ENCODE results near the gene FEM1C. TPM values are rescaled to one million over a fixed set of nuclear protein-coding genes. Genes with fewer than 3 reads are reported as not detected.
A peak's percentile ranks its signal among the peaks of the same experiment; 100 is the strongest.

Gene FEM1C, protein sequence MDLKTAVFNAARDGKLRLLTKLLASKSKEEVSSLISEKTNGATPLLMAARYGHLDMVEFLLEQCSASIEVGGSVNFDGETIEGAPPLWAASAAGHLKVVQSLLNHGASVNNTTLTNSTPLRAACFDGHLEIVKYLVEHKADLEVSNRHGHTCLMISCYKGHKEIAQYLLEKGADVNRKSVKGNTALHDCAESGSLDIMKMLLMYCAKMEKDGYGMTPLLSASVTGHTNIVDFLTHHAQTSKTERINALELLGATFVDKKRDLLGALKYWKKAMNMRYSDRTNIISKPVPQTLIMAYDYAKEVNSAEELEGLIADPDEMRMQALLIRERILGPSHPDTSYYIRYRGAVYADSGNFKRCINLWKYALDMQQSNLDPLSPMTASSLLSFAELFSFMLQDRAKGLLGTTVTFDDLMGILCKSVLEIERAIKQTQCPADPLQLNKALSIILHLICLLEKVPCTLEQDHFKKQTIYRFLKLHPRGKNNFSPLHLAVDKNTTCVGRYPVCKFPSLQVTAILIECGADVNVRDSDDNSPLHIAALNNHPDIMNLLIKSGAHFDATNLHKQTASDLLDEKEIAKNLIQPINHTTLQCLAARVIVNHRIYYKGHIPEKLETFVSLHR
- 18.3 and 22.7 TPM in 2 replicates for total RNA-seq (2012; rRNA removed)

GRCh38 chr5:115544436-115545350 lies at the start of gene FEM1C:
FEM1C (minus strand) TSS chr5:115544775; CDS start chr5:115543493, 1,282 bp downstream.
- Histone ChIP-seq H3K4me3 (ENCODE audit: low read length) (peak within 1 kb of the TSS; percentile 94), H3K9ac (ENCODE audit: low read depth, low read length) (peak within 1 kb of the TSS; percentile 98), H3K27me3 (ENCODE audit: control insufficient read depth, insufficient read depth, low read length) (no peaks in the 10 kb centered on the region), H3K4me1 (ENCODE audit: control insufficient read depth, insufficient read depth, low read length) (peaks cover 10% of the 10 kb centered on the region), H3K9me3 (replicated peaks; ENCODE audit: low read length) (peaks cover 3% of the 10 kb centered on the region), H3K4me2 (ENCODE audit: low read length) (peak within 1 kb of the TSS; percentile 91), H3K36me3 (ENCODE audit: insufficient read depth, low read length) (peaks cover 31% of the 10 kb centered on the region)

DNA sequence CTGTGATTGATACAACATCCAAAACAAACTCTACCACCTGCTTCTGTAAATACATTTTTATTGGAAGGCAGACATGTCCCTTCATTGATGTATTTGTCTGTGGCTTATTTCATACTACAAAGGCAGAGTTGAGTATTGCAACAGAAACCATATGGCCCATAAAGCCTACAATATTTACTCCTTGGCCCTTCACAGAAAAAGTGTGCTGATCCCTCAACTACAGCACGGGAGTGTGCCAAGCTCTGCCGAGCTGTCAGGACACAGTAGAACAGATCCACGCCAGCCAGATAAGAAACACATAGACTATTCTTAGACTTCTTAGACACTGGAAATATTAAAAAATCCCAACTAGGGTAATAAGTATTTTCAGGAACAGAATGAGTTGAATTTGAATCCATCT lies 44.5 kb upstream of the FEM1C start:
- Histone ChIP-seq H3K9ac (ENCODE audit: low read depth, low read length) (no peak overlapping the region), H3K4me1 (ENCODE audit: control insufficient read depth, insufficient read depth, low read length) (peaks cover 8% of the 10 kb centered on the region), H3K36me3 (ENCODE audit: insufficient read depth, low read length) (no peaks in the 10 kb centered on the region), H3K4me2 (ENCODE audit: low read length) (no peak overlapping the region), H3K4me3 (ENCODE audit: low read length) (no peak overlapping the region), H3K27me3 (ENCODE audit: control insufficient read depth, insufficient read depth, low read length) (no peaks in the 10 kb centered on the region), H3K9me3 (replicated peaks; ENCODE audit: low read length) (no peaks in the 10 kb centered on the region)

DNA sequence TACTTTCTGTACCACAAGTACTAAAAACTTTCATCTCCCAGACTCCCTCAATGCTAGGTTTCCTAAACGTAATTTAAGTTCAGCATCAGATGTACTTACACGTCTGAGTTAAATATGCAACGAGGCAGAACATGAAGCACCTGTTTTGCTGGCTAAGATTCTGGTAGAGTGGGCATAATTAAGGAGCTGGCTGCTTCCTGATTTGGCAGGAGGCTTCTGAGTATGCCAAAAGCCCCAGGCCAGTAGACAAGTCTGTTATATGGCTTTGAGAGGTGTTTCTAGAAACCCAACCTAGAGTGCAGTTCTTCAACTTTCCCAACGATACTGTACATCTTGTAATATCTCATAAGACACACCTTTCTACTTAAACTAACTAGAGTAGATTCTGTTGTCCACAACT lies 44.1 kb upstream of the FEM1C start:
- no peak overlapping the region for H3K4me3 ChIP-seq (ENCODE audit: low read length)
- no peak overlapping the region for H3K9ac ChIP-seq (ENCODE audit: low read depth, low read length)
- H3K4me1 ChIP-seq (ENCODE audit: control insufficient read depth, insufficient read depth, low read length), result peaks cover 8% of the 10 kb centered on the region
- no peaks in the 10 kb centered on the region for H3K9me3 ChIP-seq (replicated peaks; ENCODE audit: low read length)
- no peak overlapping the region for H3K4me2 ChIP-seq (ENCODE audit: low read length)
- no peaks in the 10 kb centered on the region for H3K36me3 ChIP-seq (ENCODE audit: insufficient read depth, low read length)
- no peaks in the 10 kb centered on the region for H3K27me3 ChIP-seq (ENCODE audit: control insufficient read depth, insufficient read depth, low read length)

- H3K4me3 ChIP-seq (ENCODE audit: low read length), result no peak overlapping the region
- no peaks in the 10 kb centered on the region for H3K36me3 ChIP-seq (ENCODE audit: insufficient read depth, low read length)
- H3K4me1 ChIP-seq (ENCODE audit: control insufficient read depth, insufficient read depth, low read length), result peaks cover 16% of the 10 kb centered on the region
- H3K4me2 ChIP-seq (ENCODE audit: low read length), result no peak overlapping the region
- no peaks in the 10 kb centered on the region for H3K9me3 ChIP-seq (replicated peaks; ENCODE audit: low read length)
- no peaks in the 10 kb centered on the region for H3K27me3 ChIP-seq (ENCODE audit: control insufficient read depth, insufficient read depth, low read length)
- H3K9ac ChIP-seq (ENCODE audit: low read depth, low read length), result no peak overlapping the region
Observed at GRCh38 chr5:115586525-115587146, 42.1 kb upstream of the FEM1C start.

GRCh38 chr5:115585265-115585664 lies 40.7 kb upstream of the FEM1C start:
- Histone ChIP-seq H3K4me2 (ENCODE audit: low read length) (no peak overlapping the region), H3K27me3 (ENCODE audit: control insufficient read depth, insufficient read depth, low read length) (no peaks in the 10 kb centered on the region), H3K4me1 (ENCODE audit: control insufficient read depth, insufficient read depth, low read length) (peaks cover 16% of the 10 kb centered on the region), H3K9me3 (replicated peaks; ENCODE audit: low read length) (no peaks in the 10 kb centered on the region), H3K9ac (ENCODE audit: low read depth, low read length) (no peak overlapping the region), H3K36me3 (ENCODE audit: insufficient read depth, low read length) (peaks cover 10% of the 10 kb centered on the region), H3K4me3 (ENCODE audit: low read length) (no peak overlapping the region)

DNA sequence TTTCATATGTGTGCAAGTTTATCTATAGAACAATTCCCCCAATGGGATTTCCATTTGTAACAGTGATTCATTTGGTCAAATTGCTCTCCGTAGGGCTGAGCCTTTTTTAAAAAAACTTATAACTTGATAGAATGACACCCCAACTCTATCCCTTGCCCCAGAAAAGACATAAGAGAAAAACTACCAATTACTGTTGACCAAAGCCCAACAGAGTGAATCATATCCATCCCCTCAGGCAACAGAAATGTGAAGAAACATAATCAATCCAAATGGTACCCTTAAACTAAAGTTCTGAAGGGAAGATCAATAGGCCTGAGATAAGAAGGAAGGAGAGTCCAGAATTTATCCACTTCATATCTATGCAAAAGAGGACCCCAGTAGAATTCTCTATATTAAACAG lies 39.9 kb upstream of the FEM1C start:
- Histone ChIP-seq H3K36me3 (ENCODE audit: insufficient read depth, low read length) (peaks cover 18% of the 10 kb centered on the region), H3K27me3 (ENCODE audit: control insufficient read depth, insufficient read depth, low read length) (no peaks in the 10 kb centered on the region), H3K9me3 (replicated peaks; ENCODE audit: low read length) (no peaks in the 10 kb centered on the region), H3K9ac (ENCODE audit: low read depth, low read length) (no peak overlapping the region), H3K4me2 (ENCODE audit: low read length) (no peak overlapping the region), H3K4me1 (ENCODE audit: control insufficient read depth, insufficient read depth, low read length) (peaks cover 16% of the 10 kb centered on the region), H3K4me3 (ENCODE audit: low read length) (no peak overlapping the region)

GRCh38 chr5:115583474-115583873 lies 38.9 kb upstream of the FEM1C start:
- Histone ChIP-seq H3K4me1 (ENCODE audit: control insufficient read depth, insufficient read depth, low read length) (peaks cover 16% of the 10 kb centered on the region), H3K4me2 (ENCODE audit: low read length) (peak overlapping the region; percentile 26), H3K4me3 (ENCODE audit: low read length) (no peak overlapping the region), H3K9ac (ENCODE audit: low read depth, low read length) (peak overlapping the region; percentile 49), H3K9me3 (replicated peaks; ENCODE audit: low read length) (no peaks in the 10 kb centered on the region), H3K27me3 (ENCODE audit: control insufficient read depth, insufficient read depth, low read length) (no peaks in the 10 kb centered on the region), H3K36me3 (ENCODE audit: insufficient read depth, low read length) (peaks cover 21% of the 10 kb centered on the region)

DNA sequence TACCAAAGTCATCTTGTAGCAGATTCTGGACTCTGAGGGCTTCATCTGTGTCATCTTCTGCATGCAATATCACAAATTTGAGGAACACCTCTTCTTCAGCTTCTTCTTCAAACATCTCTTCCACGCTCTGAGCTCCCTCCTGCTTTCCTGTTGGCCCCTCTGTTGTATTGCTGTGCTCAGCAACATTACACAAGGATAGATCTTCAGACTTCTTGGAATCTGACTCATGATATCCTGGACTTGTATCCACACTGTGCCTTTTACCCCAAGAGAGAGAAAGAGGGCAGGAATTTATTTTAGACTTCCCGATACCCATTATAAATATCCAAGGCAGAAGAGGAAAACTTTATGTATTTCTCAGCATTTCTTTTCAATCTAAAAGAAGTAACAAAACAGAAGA lies 36.4 kb upstream of the FEM1C start:
- Histone ChIP-seq H3K27me3 (ENCODE audit: control insufficient read depth, insufficient read depth, low read length) (no peaks in the 10 kb centered on the region), H3K4me1 (ENCODE audit: control insufficient read depth, insufficient read depth, low read length) (peaks cover 30% of the 10 kb centered on the region), H3K9me3 (replicated peaks; ENCODE audit: low read length) (peaks cover 2% of the 10 kb centered on the region), H3K4me2 (ENCODE audit: low read length) (no peak overlapping the region), H3K36me3 (ENCODE audit: insufficient read depth, low read length) (peaks cover 34% of the 10 kb centered on the region), H3K4me3 (ENCODE audit: low read length) (no peak overlapping the region), H3K9ac (ENCODE audit: low read depth, low read length) (no peak overlapping the region)

DNA sequence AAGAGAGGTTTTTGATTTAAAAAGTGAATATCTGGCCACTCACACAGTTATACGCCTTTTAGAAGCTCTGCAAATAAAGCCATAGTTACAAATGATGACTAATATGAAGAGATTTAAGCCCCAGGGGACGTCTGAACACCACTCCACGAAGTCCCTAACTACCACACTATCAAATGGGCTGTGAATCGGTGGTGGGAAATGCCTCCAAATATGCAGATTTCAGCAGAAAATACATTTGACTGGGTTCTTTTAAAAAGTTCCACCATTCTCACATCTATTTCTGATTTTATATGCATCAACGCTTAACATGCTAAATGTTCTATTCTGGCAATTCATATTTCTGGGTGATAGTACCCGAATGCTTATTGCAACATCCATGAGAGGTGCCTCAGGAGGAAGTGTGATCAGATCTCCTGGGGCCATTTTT lies 35.2 kb upstream of the FEM1C start:
- no peak overlapping the region for H3K9ac ChIP-seq (ENCODE audit: low read depth, low read length)
- H3K36me3 ChIP-seq (ENCODE audit: insufficient read depth, low read length), result peaks cover 34% of the 10 kb centered on the region
- H3K27me3 ChIP-seq (ENCODE audit: control insufficient read depth, insufficient read depth, low read length), result no peaks in the 10 kb centered on the region
- no peak overlapping the region for H3K4me2 ChIP-seq (ENCODE audit: low read length)
- peaks cover 2% of the 10 kb centered on the region for H3K9me3 ChIP-seq (replicated peaks; ENCODE audit: low read length)
- no peak overlapping the region for H3K4me3 ChIP-seq (ENCODE audit: low read length)
- H3K4me1 ChIP-seq (ENCODE audit: control insufficient read depth, insufficient read depth, low read length), result peaks cover 39% of the 10 kb centered on the region

DNA sequence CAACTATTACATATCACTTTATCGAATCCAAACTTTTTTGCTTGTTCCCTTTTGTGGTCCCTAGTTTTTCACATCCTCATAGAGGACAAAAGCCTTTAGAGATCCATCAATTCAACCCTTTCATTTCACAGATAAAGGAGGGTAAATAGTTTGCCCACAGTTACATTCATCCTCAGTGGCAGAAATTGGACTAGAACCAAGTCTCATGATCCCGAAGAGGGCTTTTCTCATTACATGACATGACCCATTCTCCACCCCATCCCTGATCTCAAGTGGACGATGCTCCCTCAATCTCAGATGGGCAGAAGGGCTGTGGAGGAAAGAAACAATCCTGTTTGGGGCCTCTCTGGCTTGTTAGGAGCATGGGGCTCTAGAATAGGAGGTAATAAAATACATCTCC lies 34.6 kb upstream of the FEM1C start:
- Histone ChIP-seq H3K9ac (ENCODE audit: low read depth, low read length) (no peak overlapping the region), H3K9me3 (replicated peaks; ENCODE audit: low read length) (peaks cover 2% of the 10 kb centered on the region), H3K4me3 (ENCODE audit: low read length) (no peak overlapping the region), H3K27me3 (ENCODE audit: control insufficient read depth, insufficient read depth, low read length) (no peaks in the 10 kb centered on the region), H3K4me1 (ENCODE audit: control insufficient read depth, insufficient read depth, low read length) (peaks cover 38% of the 10 kb centered on the region), H3K4me2 (ENCODE audit: low read length) (no peak overlapping the region), H3K36me3 (ENCODE audit: insufficient read depth, low read length) (peaks cover 34% of the 10 kb centered on the region)

GRCh38 chr5:115578657-115579056 lies 34.1 kb upstream of the FEM1C start:
- peaks cover 2% of the 10 kb centered on the region for H3K9me3 ChIP-seq (replicated peaks; ENCODE audit: low read length)
- H3K4me1 ChIP-seq (ENCODE audit: control insufficient read depth, insufficient read depth, low read length), result peaks cover 35% of the 10 kb centered on the region
- no peak overlapping the region for H3K4me3 ChIP-seq (ENCODE audit: low read length)
- no peak overlapping the region for H3K9ac ChIP-seq (ENCODE audit: low read depth, low read length)
- no peaks in the 10 kb centered on the region for H3K27me3 ChIP-seq (ENCODE audit: control insufficient read depth, insufficient read depth, low read length)
- H3K4me2 ChIP-seq (ENCODE audit: low read length), result no peak overlapping the region
- H3K36me3 ChIP-seq (ENCODE audit: insufficient read depth, low read length), result peaks cover 34% of the 10 kb centered on the region
